Endothelial cell of hepatic sinusoid (primary cell): Measurements from ENCODE around the gene MTERF1.

Experiments
- in situ Hi-C: cut with HindIII; loops from 2 replicates; pipeline ENCODE4 v1.10.0; 2017; ENCODE audit warnings: low sequenced_read_pairs

MTERF1 gene

GRCh38 chr7:91835826-91836368, 44.6 kb downstream of the MTERF1 start:
- in situ Hi-C loops: loop anchor here (5.0 kb wide), 1 partner anchor 61 kb away; no protein-coding TSS in a partner anchor

GRCh38 chr7:91835091-91835825, 45.2 kb downstream of the MTERF1 start:
- in situ Hi-C loops: loop anchor here (5.0 kb wide), 1 partner anchor 62 kb away; no protein-coding TSS in a partner anchor

- in situ Hi-C loops: no loop called here
Observed at GRCh38 chr7:91832493-91833045, 47.9 kb downstream of the MTERF1 start.

GRCh38 chr7:91827169-91827568, 53.3 kb downstream of the MTERF1 start:
- in situ Hi-C loops: no loop called here

GRCh38 chr7:91826377-91826776, 54.1 kb downstream of the MTERF1 start:
- in situ Hi-C loops: no loop called here

GRCh38 chr7:91824201-91824600, 56.3 kb downstream of the MTERF1 start:
- in situ Hi-C loops: no loop called here
